GM12891 (cell line): ENCODE data around the gene IL1RL1.

Source experiments
- PAX5 ChIP-seq: IDR thresholded peaks from 2 replicates; pipeline ENCODE4 v1.6.1; 2011; ENCODE audit warnings: low read length, moderate library complexity, mild to moderate bottlenecking; ENCODE audit not compliant: insufficient read depth, severe bottlenecking
- POLR2A ChIP-seq: IDR thresholded peaks from 2 replicates; pipeline ENCODE4 v1.6.1; 2011; ENCODE audit warnings: low read depth, low read length, control low read depth
- POLR2AphosphoS5 ChIP-seq: IDR thresholded peaks from 2 replicates; pipeline ENCODE4 v1.6.1; 2011; ENCODE audit warnings: low read depth, low read length, control low read depth
- POU2F2 ChIP-seq: IDR thresholded peaks from 2 replicates; pipeline ENCODE4 v1.6.1; 2011; ENCODE audit warnings: low read depth, mild to moderate bottlenecking, control low read depth, low read length, moderate library complexity
- SPI1 ChIP-seq: IDR thresholded peaks from 2 replicates; pipeline ENCODE4 v1.6.1; 2011; ENCODE audit warnings: low read depth, low read length, control low read depth
- TAF1 ChIP-seq: IDR thresholded peaks from 2 replicates; pipeline ENCODE4 v1.6.1; 2011; ENCODE audit warnings: low read depth, low read length, control low read depth

DNA sequence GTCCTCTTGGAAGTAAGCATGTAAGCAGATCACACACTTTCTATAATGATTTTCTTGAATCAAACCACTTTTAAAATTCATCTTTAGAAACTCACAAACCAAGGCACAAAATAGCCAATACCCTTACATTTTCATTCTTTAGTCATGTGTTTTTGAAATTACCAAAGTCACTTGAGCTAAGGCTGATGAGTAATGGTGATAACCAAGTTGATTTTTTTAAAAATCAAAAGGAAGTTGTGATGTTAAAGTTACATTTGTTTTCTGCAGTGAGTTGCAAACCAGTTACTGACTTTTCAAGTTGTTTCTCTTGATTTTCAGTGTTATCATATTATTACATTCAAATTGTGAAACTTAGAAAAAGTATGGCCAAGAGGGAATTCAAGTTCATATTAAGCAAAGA lies 90.1 kb downstream of the IL1RL1 start:
- TF ChIP-seq POLR2A (no peak), POLR2AphosphoS5 (no peak), TAF1 (no peak), SPI1 (no peak), PAX5 (no peak), POU2F2 (no peak)
